HEK293T (cell line): ENCODE results near the gene TTC1.
"Not testable (repeated sequence)": the region's sequence is repeated elsewhere in the genome, so short reads cannot be mapped to it uniquely, and the experiment has no call there.

Experiments used
- CTCF ChIA-PET: fragments of 350-600 bp; formaldehyde crosslinking; extraction: SDS; loops from one replicate; lab custom pipeline; 2021; ENCODE audit warnings: antibody characterized with exemption, inconsistent platforms; lab: Yijun Ruan, JAX
- POLR2A ChIA-PET: fragments of 350-600 bp; formaldehyde crosslinking; extraction: SDS; loops from one replicate; lab custom pipeline; 2020; ENCODE audit warnings: antibody characterized with exemption, inconsistent platforms; lab: Yijun Ruan, JAX
- DNase-seq: peaks from one replicate; pipeline ENCODE4 v3.0.0; 2012; ENCODE audit warnings: mixed read lengths; ENCODE audit errors: extremely low spot score
- ARNT ChIP-seq: fragments of 450-650 bp; IDR thresholded peaks from 2 replicates; pipeline ENCODE4 v1.6.1; 2017; ENCODE audit warnings: mild to moderate bottlenecking
- BHLHE40 ChIP-seq: fragments of 450-650 bp; IDR thresholded peaks from 2 replicates; pipeline ENCODE4 v1.6.1; 2016; ENCODE audit warnings: mild to moderate bottlenecking, moderate library complexity, borderline replicate concordance
- CTBP1 ChIP-seq: fragments of 450-650 bp; IDR thresholded peaks from 2 replicates; pipeline ENCODE4 v1.6.1; 2016; ENCODE audit warnings: borderline replicate concordance
- ELF4 ChIP-seq: fragments of 450-650 bp; IDR thresholded peaks from 2 replicates; pipeline ENCODE4 v1.6.1; 2017; ENCODE audit warnings: antibody characterized with exemption
- FOXA1 ChIP-seq: fragments of 450-650 bp; IDR thresholded peaks from 2 replicates; pipeline ENCODE4 v1.6.1; 2016; ENCODE audit warnings: mild to moderate bottlenecking
- FOXK2 ChIP-seq: fragments of 450-650 bp; IDR thresholded peaks from 2 replicates; pipeline ENCODE4 v1.6.1; 2016; ENCODE audit warnings: mild to moderate bottlenecking
- FOXM1 ChIP-seq: fragments of 450-650 bp; IDR thresholded peaks from 2 replicates; pipeline ENCODE4 v1.6.1; 2017; ENCODE audit warnings: mild to moderate bottlenecking, borderline replicate concordance
- HDGF ChIP-seq: fragments of 450-650 bp; IDR thresholded peaks from 2 replicates; pipeline ENCODE4 v1.6.1; 2017; ENCODE audit warnings: antibody characterized with exemption, borderline replicate concordance
- L3MBTL2 ChIP-seq: fragments of 450-650 bp; conservative IDR thresholded peaks from 2 replicates; pipeline ENCODE4 v1.6.1; 2016; ENCODE audit warnings: mild to moderate bottlenecking
- LEF1 ChIP-seq: fragments of 450-650 bp; IDR thresholded peaks from 2 replicates; pipeline ENCODE4 v1.6.1; 2017; ENCODE audit warnings: mild to moderate bottlenecking, borderline replicate concordance
- NFRKB ChIP-seq: fragments of 450-650 bp; IDR thresholded peaks from 2 replicates; pipeline ENCODE4 v1.6.1; 2016; ENCODE audit warnings: mild to moderate bottlenecking, moderate library complexity
- PKNOX1 ChIP-seq: fragments of 450-650 bp; IDR thresholded peaks from 2 replicates; pipeline ENCODE4 v1.6.1; 2016
- SP1 ChIP-seq: fragments of 450-650 bp; IDR thresholded peaks from 2 replicates; pipeline ENCODE4 v1.6.1; 2017
- SUZ12 ChIP-seq: fragments of 450-650 bp; IDR thresholded peaks from 2 replicates; pipeline ENCODE4 v1.6.1; 2016; ENCODE audit warnings: mild to moderate bottlenecking
- TARDBP ChIP-seq: fragments of 450-650 bp; IDR thresholded peaks from 2 replicates; pipeline ENCODE4 v1.6.1; 2016
- ZNF384 ChIP-seq: fragments of 450-650 bp; IDR thresholded peaks from 2 replicates; pipeline ENCODE4 v1.6.1; 2016

The TTC1 gene

GRCh38 chr5:159995907-159996306 is 13.0 kb upstream of the TTC1 start:
- ChIA-PET POLR2A (interaction anchor here (1.1 to 1.7 kb wide), 2 partner anchors 12 to 13 kb away, joined by 3 to 4 read pairs; partner anchors contain the start of gene TTC1), CTCF (interaction anchor here (0.6 to 1.0 kb wide), 2 partner anchors 9 to 156 kb away, joined by 3 to 5 read pairs; no protein-coding TSS in a partner anchor)
- TF ChIP-seq FOXA1 = no peak
- TF ChIP-seq LEF1 = no peak
- no peak for TF ChIP-seq TARDBP
- TF ChIP-seq NFRKB = no peak
- no peak for TF ChIP-seq HDGF
- no peak for TF ChIP-seq SUZ12
- TF ChIP-seq FOXK2 = no peak
- no peak for TF ChIP-seq SP1
- TF ChIP-seq CTBP1 = no peak
- TF ChIP-seq ARNT = no peak
- TF ChIP-seq L3MBTL2 = no peak
- no peak for TF ChIP-seq BHLHE40
- no peak for TF ChIP-seq ELF4
- TF ChIP-seq FOXM1 = no peak
- TF ChIP-seq PKNOX1 = no peak
- TF ChIP-seq ZNF384 = no peak
- no peak for DNase-seq

GRCh38 chr5:160001457-160001856 is 7.5 kb upstream of the TTC1 start:
- POLR2A ChIA-PET = interaction anchor here (0.6 kb wide), 1 partner anchor 8 kb away, joined by 3 read pairs; the partner anchor contains the start of gene TTC1
- no peak for TF ChIP-seq L3MBTL2
- no peak for TF ChIP-seq ARNT
- TF ChIP-seq ELF4 = no peak
- TF ChIP-seq FOXK2 = no peak
- no peak for TF ChIP-seq SUZ12
- no peak for TF ChIP-seq CTBP1
- TF ChIP-seq HDGF = no peak
- no peak for TF ChIP-seq PKNOX1
- CTCF ChIA-PET = interaction anchor here (0.6 to 0.9 kb wide), 3 partner anchors 14 to 557 kb away, joined by 3 to 4 read pairs (median 4); no protein-coding TSS in a partner anchor
- no peak for DNase-seq

- ChIA-PET CTCF (interaction anchor here (0.7 to 0.8 kb wide), 3 partner anchors 15 to 511 kb away, joined by 3 to 7 read pairs (median 4); no protein-coding TSS in a partner anchor), POLR2A (interaction anchor here (0.7 kb wide), 1 partner anchor 11 kb away, joined by 3 read pairs; no protein-coding TSS in a partner anchor)
- DNase-seq = no peak
- TF ChIP-seq SP1 = no peak
- TF ChIP-seq ELF4 = no peak
- no peak for TF ChIP-seq TARDBP
- TF ChIP-seq FOXM1 = no peak
- no peak for TF ChIP-seq PKNOX1
- no peak for TF ChIP-seq ARNT
- TF ChIP-seq FOXK2 = no peak
- no peak for TF ChIP-seq FOXA1
- TF ChIP-seq HDGF = no peak
- no peak for TF ChIP-seq L3MBTL2
- TF ChIP-seq ZNF384 = no peak; the same call in 1 of the 2 replicates
- no peak for TF ChIP-seq CTBP1
- no peak for TF ChIP-seq BHLHE40
- TF ChIP-seq SUZ12 = no peak
- no peak for TF ChIP-seq LEF1
Observed at GRCh38 chr5:160007514-160007913, 1.4 kb upstream of the TTC1 start.

- POLR2A ChIA-PET = interaction anchor here (0.6 to 2.0 kb wide), 7 partner anchors 7 to 411 kb away, joined by 3 to 6 read pairs (median 5); partner anchors contain the start of gene SLU7
- DNase-seq = not testable (repeated sequence)
- CTCF ChIA-PET = interaction anchor here (0.6 to 1.1 kb wide), 4 partner anchors 13 to 647 kb away, joined by 4 to 5 read pairs (median 4); no protein-coding TSS in a partner anchor
Observed at GRCh38 chr5:160008529-160008876, 436 bp upstream of the TTC1 start.

- ChIA-PET CTCF (interaction anchor here (0.6 to 1.1 kb wide), 2 partner anchors 22 to 52 kb away, joined by 3 to 4 read pairs; no protein-coding TSS in a partner anchor), POLR2A (interaction anchor here (0.6 to 2.0 kb wide), 8 partner anchors 9 to 585 kb away, joined by 3 to 6 read pairs (median 4); partner anchors contain the start of gene SLU7)
Observed at GRCh38 chr5:160009591-160009989, 651 bp downstream of the TTC1 start.

More at GRCh38 chr5:160009591-160009989, 651 bp downstream of the TTC1 start:
- peak; percentile 9 for DNase-seq
- no peak for TF ChIP-seq BHLHE40
- no peak for TF ChIP-seq NFRKB
- TF ChIP-seq LEF1 = no peak
- no peak for TF ChIP-seq FOXK2
- TF ChIP-seq SUZ12 = no peak
- TF ChIP-seq ELF4 = no peak
- no peak for TF ChIP-seq PKNOX1
- no peak for TF ChIP-seq TARDBP
- no peak for TF ChIP-seq L3MBTL2
- no peak for TF ChIP-seq FOXA1
- no peak for TF ChIP-seq ZNF384
